ENCODE data around the gene REEP6.

The REEP6 gene

DNA sequence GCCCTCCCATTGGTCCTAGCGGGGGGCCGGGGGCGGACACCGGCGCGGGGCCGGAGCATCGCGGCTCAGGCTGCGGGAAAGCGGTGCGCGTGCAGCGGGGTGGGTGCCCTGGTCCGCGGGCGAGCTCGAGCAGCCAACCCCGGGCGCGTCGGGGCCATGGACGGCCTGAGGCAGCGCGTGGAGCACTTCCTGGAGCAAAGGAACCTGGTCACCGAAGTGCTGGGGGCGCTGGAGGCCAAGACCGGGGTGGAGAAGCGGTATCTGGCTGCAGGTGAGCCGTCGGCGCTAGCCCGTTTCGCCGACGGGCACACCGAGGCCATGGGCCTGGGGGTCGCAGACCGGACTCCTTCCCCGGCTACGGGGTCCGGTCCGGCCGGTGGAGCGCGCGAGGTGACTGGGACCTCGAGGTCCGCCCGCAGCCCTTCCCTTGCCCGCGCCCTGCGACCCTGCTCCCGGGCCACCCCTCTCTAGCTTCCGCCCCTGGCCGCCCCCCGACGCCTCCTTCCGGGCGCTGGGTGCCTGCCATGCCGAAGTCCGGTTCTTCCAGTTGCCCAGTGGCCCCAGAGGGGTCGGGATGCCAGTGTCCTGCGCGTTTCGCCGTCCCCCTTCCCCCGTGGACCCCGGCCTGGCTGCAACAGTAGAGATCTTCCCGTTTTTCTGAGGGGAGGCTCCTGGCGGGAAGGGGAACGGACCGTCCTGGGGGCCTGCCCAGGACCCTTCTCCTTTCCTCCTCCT is at the start of gene REEP6:
Gene REEP6, plus strand, starts transcription at position 68 of the 735 bp plus-strand sequence. Its CDS starts 89 bp downstream, at position 157.
- Mint-ChIP-seq H3K27ac (peak within 1 kb of the TSS; percentile 99), H3K9me3 (no peaks in the 10 kb centered on the region), H3K4me3 (peak within 1 kb of the TSS; percentile 86), H3K36me3 (ENCODE audit: low read depth) (no peaks in the 10 kb centered on the region), H3K27me3 (ENCODE audit: low read depth, poor library complexity) (peaks cover 43% of the 10 kb centered on the region), H3K4me1 (peaks cover 11% of the 10 kb centered on the region)
- DNase-seq, result no peak
- TF ChIP-seq, protein P1, sequence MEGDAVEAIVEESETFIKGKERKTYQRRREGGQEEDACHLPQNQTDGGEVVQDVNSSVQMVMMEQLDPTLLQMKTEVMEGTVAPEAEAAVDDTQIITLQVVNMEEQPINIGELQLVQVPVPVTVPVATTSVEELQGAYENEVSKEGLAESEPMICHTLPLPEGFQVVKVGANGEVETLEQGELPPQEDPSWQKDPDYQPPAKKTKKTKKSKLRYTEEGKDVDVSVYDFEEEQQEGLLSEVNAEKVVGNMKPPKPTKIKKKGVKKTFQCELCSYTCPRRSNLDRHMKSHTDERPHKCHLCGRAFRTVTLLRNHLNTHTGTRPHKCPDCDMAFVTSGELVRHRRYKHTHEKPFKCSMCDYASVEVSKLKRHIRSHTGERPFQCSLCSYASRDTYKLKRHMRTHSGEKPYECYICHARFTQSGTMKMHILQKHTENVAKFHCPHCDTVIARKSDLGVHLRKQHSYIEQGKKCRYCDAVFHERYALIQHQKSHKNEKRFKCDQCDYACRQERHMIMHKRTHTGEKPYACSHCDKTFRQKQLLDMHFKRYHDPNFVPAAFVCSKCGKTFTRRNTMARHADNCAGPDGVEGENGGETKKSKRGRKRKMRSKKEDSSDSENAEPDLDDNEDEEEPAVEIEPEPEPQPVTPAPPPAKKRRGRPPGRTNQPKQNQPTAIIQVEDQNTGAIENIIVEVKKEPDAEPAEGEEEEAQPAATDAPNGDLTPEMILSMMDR (IDR thresholded peaks at IDR 0.05), result no peak

DNA sequence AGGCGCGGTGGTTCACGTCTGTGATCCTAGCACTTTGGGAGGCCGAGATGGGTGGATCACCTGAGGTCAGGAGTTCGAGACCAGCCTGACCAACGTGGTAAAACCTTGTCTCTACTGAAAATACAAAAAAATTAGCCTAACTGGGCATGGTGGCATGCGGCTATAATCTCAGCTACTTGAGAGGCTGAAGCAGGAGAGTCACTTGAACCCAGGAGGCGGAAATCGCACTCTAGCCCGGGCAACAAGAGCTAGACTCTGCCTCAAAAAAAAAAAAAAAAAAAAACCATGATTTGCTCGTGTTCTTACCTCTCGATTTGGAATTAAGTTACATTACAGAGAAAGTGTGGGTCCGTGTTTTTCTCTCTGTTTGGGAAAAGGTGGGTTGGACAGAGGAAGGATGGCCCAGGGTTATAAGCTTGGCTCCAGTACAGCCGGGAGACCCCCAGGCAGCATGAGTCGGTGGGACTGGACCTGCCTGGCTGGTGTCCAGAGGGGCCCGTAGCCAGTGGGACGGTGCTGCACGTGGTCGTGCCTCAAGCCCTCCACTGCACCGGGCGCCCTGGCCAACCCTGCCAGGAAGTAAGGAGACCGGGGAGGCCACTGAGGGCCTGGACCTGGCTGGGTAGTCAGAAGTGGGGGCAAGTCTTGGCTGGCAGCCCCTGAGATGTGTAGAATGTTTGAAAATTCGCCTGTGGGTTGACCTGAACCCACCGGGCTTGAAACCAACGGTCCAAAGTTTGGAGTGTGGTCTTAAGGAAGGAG is 49.1 kb upstream of the REEP6 start:
- Mint-ChIP-seq H3K27ac (no peak overlapping the region), H3K9me3 (no peaks in the 10 kb centered on the region), H3K4me1 (peaks cover 32% of the 10 kb centered on the region), H3K36me3 (ENCODE audit: low read depth) (peaks cover 24% of the 10 kb centered on the region), H3K4me3 (peak overlapping the region; percentile 18), H3K27me3 (ENCODE audit: low read depth, poor library complexity) (peaks cover 28% of the 10 kb centered on the region)
- DNase-seq, result no peak
- TF ChIP-seq, protein P1 (IDR thresholded peaks at IDR 0.05), result no peak

DNA sequence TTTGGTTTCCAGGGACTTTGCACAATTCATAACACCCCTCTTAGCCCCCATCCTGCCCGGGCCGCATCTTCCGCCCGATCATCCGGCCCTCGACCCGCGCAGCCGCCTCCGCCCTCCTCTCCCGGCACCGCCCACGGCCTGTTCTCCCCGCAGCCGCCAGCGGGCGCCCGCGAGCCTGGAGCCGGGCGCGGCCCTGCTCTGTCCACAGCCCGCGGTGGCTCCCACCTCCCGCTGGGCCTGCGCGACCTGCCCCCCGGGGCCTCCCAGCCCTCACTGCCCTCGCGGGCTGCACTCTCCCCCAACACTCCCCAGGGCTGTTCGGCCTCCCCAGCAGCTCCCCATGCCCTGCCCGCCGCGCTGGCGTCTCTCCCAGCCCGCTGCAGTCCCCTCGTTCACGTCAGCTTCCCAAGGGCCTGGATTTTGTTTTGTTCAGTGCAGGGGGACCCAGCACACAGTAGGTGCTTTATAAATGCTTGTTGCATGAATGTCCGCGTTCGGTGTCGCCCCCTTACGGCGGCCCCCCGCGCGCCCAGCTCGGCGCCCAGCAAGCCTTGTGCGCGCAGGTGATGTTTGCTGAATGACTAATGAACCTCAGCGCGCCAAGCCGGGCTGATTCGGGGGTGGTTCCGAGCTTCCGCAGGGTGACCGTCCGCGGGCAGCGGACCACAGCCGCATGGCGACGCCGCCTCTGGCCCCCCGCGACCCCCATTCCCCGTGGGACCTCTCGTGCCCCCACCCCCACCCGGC is 45.6 kb upstream of the REEP6 start:
- Mint-ChIP-seq H3K36me3 (ENCODE audit: low read depth) (peaks cover 24% of the 10 kb centered on the region), H3K4me3 (peak overlapping the region; percentile 58), H3K4me1 (peaks cover 17% of the 10 kb centered on the region), H3K27me3 (ENCODE audit: low read depth, poor library complexity) (peaks cover 63% of the 10 kb centered on the region), H3K9me3 (no peaks in the 10 kb centered on the region), H3K27ac (no peak overlapping the region)
- TF ChIP-seq, protein P1 (IDR thresholded peaks at IDR 0.05), result peak; percentile 90
- peak; percentile 85 for DNase-seq

DNA sequence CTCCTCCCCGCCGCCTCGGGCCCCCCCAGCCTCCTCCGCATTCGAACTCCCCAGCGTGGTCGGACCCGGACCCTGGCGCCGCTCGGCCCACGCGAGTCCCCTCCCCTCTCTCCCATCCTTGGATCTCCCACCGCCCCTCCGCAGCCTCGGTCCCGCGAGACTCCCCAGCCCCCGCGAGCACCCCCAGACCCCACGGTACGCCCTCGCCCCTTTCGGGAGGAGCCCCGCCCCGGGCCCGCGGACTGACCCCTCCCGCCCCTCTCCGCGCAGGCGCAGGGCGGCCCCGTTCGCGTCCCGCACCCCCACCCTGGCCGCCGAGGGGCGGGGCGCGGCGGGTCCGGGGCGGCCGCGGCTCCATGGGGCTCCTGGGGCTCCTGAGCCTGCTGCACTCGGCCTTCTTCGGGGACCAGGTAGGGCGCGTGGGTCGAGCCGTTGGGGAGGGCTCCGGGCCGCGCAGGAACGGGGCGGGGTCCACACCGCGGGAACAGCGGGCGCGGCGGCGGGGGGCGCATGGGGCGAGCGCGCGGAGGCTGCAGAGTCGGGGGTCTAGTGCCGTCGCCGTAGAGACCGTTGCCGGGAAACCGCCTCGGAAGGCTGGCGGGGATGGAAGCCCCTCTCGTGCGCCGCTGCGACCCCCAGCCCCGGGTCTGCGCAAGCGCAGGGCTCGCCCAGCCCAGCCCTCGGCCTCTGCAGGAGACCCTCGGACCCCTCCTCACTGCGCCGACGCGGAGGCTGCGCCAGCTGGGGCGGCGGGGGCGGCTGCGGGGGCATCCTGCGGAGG is 44.9 kb upstream of the REEP6 start:
- TF ChIP-seq, protein P1 (IDR thresholded peaks at IDR 0.05), result no peak
- Mint-ChIP-seq H3K4me1 (peaks cover 15% of the 10 kb centered on the region), H3K9me3 (no peaks in the 10 kb centered on the region), H3K27me3 (ENCODE audit: low read depth, poor library complexity) (peaks cover 70% of the 10 kb centered on the region), H3K27ac (no peak overlapping the region), H3K4me3 (peak overlapping the region; percentile 11), H3K36me3 (ENCODE audit: low read depth) (peaks cover 18% of the 10 kb centered on the region)
- peak; percentile 77 for DNase-seq

DNA sequence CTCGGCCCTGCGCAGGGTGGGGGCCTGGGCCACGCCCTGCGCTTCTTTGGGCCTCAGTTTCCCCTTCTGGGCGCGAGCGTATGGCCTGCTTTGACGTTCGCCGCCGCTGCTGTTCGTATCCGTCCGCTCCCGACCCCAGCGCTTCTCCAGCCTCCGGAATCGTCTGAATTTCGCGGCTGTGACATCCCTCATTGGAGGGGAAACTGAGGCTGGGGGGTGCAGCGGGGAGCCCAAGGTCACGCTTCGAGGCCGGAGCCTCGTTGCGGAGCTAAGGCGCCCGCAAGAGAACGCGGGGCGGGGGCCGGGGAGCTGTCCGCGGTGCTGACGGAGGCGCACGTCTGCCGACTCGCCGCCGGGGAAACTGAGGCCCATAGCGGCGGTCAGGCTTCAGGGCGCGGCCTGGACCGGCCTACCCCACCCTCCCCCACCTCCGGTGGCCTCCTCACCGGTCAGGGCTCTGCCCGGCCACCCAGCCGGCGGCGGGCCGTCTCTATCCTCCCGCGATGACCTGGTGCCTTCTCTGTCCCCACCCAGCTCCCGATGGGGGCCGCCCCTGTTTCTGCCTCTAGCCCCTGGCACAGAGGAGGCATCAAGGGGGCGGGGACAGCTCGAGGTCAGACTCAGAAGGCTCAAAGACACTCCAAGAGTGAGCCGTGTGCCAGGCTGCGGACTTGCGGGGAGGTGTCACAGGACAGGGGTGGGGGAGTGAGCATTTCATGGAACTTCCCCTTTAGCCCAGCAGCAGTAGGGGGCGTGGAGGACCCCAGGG is 44.1 kb upstream of the REEP6 start:
- Mint-ChIP-seq H3K27me3 (ENCODE audit: low read depth, poor library complexity) (peaks cover 78% of the 10 kb centered on the region), H3K4me3 (peak overlapping the region; percentile 64), H3K36me3 (ENCODE audit: low read depth) (peaks cover 11% of the 10 kb centered on the region), H3K9me3 (no peaks in the 10 kb centered on the region), H3K4me1 (peaks cover 10% of the 10 kb centered on the region), H3K27ac (no peak overlapping the region)
- TF ChIP-seq, protein P1 (IDR thresholded peaks at IDR 0.05), result no peak
- peak; percentile 78 for DNase-seq
